Neural progenitor cell (in vitro differentiated cells): ENCODE data around the gene JPH3. TPM values are rescaled to one million over a fixed set of nuclear protein-coding genes. Genes with fewer than 3 reads are reported as not detected.

ENCODE experiments used
- DNase-seq: peaks from one replicate; pipeline ENCODE4 v3.0.0-alpha.2; 2016; ENCODE audit warnings: low spot score
- H2AFZ ChIP-seq: fragments of 200-600 bp; sonication (generic); replicated peaks from 2 replicates; pipeline ENCODE4 v1.6.1; 2016; ENCODE audit warnings: antibody characterized with exemption
- H3F3A ChIP-seq: fragments of 200-600 bp; sonication (generic); 2 replicates; pipeline ENCODE4 v1.6.1; 2016; ENCODE audit warnings: antibody characterized with exemption, low read depth
- H3K27ac ChIP-seq: fragments of 200-600 bp; sonication (generic); 2 replicates; pipeline ENCODE4 v1.5.1; 2016; ENCODE audit warnings: mild to moderate bottlenecking
- H3K27me3 ChIP-seq: fragments of 200-600 bp; sonication (generic); 2 replicates; pipeline ENCODE4 v1.6.1; 2016; ENCODE audit warnings: mild to moderate bottlenecking, moderate library complexity
- H3K36me3 ChIP-seq: fragments of 200-600 bp; sonication (generic); 2 replicates; pipeline ENCODE4 v1.5.1; 2016
- H3K4me1 ChIP-seq: fragments of 200-600 bp; sonication (generic); 2 replicates; pipeline ENCODE4 v1.6.1; 2016; ENCODE audit warnings: mixed run types
- H3K4me2 ChIP-seq: fragments of 200-600 bp; sonication (generic); 2 replicates; pipeline ENCODE4 v1.6.1; 2016
- H3K4me3 ChIP-seq: fragments of 200-600 bp; sonication (generic); 2 replicates; pipeline ENCODE4 v1.5.1; 2016
- H3K79me2 ChIP-seq: fragments of 200-600 bp; sonication (generic); 2 replicates; pipeline ENCODE4 v1.6.1; 2016; ENCODE audit warnings: low read depth
- H3K9ac ChIP-seq: fragments of 200-600 bp; sonication (generic); 2 replicates; pipeline ENCODE4 v1.6.1; 2016
- H3K9me3 ChIP-seq: fragments of 200-600 bp; sonication (generic); 2 replicates; pipeline ENCODE4 v1.5.1; 2016; ENCODE audit warnings: low read depth
- H4K20me1 ChIP-seq: fragments of 200-600 bp; sonication (generic); 2 replicates; pipeline ENCODE4 v1.6.1; 2016; ENCODE audit warnings: low read depth
- H3K27ac Mint-ChIP-seq: 3 replicates; pipeline ENCODE4 v1.8.0; 2021; ENCODE audit warnings: mixed read lengths
- H3K27me3 Mint-ChIP-seq: 2 replicates; pipeline ENCODE4 v1.8.0; 2022; ENCODE audit warnings: low read depth, mild to moderate bottlenecking, inconsistent platforms, moderate library complexity, mixed read lengths; ENCODE audit not compliant: insufficient read depth
- H3K36me3 Mint-ChIP-seq: 3 replicates; pipeline ENCODE4 v1.8.0; 2021; ENCODE audit warnings: mixed read lengths
- H3K4me1 Mint-ChIP-seq: 3 replicates; pipeline ENCODE4 v1.8.0; 2021; ENCODE audit warnings: mixed read lengths
- H3K4me3 Mint-ChIP-seq: 3 replicates; pipeline ENCODE4 v1.8.0; 2021; ENCODE audit warnings: mild to moderate bottlenecking, moderate library complexity, mixed read lengths
- H3K9me3 Mint-ChIP-seq: 3 replicates; pipeline ENCODE4 v1.8.0; 2020; ENCODE audit warnings: mixed read lengths
- EZH2 ChIP-seq: fragments of 200-600 bp; sonication (generic); IDR thresholded peaks from 2 replicates; pipeline ENCODE4 v1.6.1; 2017; ENCODE audit warnings: antibody characterized with exemption, mild to moderate bottlenecking, moderate library complexity
- EZH2phosphoT487 ChIP-seq: fragments of 200-600 bp; sonication (generic); IDR thresholded peaks from 2 replicates; pipeline ENCODE4 v1.6.1; 2017; ENCODE audit warnings: antibody characterized with exemption
- total RNA-seq: library from RNA; depleted of rRNA; stranded (reverse); fragments of >200 nt; gene quantifications from 2 replicates; pipeline ENCODE4 v1.2.3, GENCODE V29; 2015; ENCODE audit warnings: low replicate concordance
- TF ChIP-seq, protein P1 (sequence below): fragments of 200-600 bp; sonication (generic); IDR thresholded peaks from 2 replicates; pipeline ENCODE4 v1.5.1; 2017; ENCODE audit warnings: antibody characterized with exemption, mild to moderate bottlenecking

The JPH3 gene
- total RNA-seq, 1 donor from 2014 or later: 7.1 TPM

DNA sequence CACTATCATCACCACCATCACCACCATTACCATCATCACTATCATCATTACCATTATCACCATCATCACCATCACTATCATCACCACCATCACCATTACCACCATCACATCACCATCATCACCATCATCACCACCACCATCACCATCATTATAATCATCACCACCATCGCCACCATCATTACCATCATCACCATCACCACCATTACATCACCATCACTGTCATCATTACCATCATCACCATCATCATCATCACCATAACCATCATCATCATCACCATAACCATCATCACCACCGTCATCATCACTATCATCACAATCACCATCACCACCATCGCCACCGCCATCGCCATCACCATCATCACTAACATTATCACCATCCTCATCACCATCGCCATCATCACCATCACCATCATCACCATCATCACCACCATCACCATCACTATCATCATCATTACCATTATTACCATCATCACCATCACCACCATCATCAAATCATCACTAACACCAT, 4.9 kb upstream of the JPH3 start:
- Histone ChIP-seq H3K36me3 (no peaks in the 10 kb centered on the region), H3K9me3 (no peaks in the 10 kb centered on the region), H3K4me2 (no peak overlapping the region), H2AFZ (no peak overlapping the region), H4K20me1 (no peaks in the 10 kb centered on the region), H3K27me3 (peaks cover 49% of the 10 kb centered on the region), H3K9ac (no peak overlapping the region), H3F3A (peaks cover 15% of the 10 kb centered on the region), H3K4me3 (no peak overlapping the region), H3K27ac (no peak overlapping the region), H3K79me2 (no peaks in the 10 kb centered on the region), H3K4me1 (no peaks in the 10 kb centered on the region)
- Mint-ChIP-seq H3K4me3 (no peak overlapping the region), H3K4me1 (no peaks in the 10 kb centered on the region), H3K27me3 (peaks cover 30% of the 10 kb centered on the region), H3K27ac (no peak overlapping the region), H3K36me3 (no peaks in the 10 kb centered on the region), H3K9me3 (no peaks in the 10 kb centered on the region)
- DNase-seq: no peak
- TF ChIP-seq, protein P1, sequence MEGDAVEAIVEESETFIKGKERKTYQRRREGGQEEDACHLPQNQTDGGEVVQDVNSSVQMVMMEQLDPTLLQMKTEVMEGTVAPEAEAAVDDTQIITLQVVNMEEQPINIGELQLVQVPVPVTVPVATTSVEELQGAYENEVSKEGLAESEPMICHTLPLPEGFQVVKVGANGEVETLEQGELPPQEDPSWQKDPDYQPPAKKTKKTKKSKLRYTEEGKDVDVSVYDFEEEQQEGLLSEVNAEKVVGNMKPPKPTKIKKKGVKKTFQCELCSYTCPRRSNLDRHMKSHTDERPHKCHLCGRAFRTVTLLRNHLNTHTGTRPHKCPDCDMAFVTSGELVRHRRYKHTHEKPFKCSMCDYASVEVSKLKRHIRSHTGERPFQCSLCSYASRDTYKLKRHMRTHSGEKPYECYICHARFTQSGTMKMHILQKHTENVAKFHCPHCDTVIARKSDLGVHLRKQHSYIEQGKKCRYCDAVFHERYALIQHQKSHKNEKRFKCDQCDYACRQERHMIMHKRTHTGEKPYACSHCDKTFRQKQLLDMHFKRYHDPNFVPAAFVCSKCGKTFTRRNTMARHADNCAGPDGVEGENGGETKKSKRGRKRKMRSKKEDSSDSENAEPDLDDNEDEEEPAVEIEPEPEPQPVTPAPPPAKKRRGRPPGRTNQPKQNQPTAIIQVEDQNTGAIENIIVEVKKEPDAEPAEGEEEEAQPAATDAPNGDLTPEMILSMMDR: no peak
- TF ChIP-seq EZH2phosphoT487 (no peak), EZH2 (no peak)

- no peaks in the 10 kb centered on the region for H3K79me2 ChIP-seq
- H2AFZ ChIP-seq: no peak overlapping the region
- H3F3A ChIP-seq: peaks cover 22% of the 10 kb centered on the region
- H3K9me3 ChIP-seq: no peaks in the 10 kb centered on the region
- no peak overlapping the region for H3K9ac ChIP-seq
- Mint-ChIP-seq H3K9me3 (no peaks in the 10 kb centered on the region), H3K36me3 (no peaks in the 10 kb centered on the region), H3K4me1 (peaks cover 4% of the 10 kb centered on the region), H3K27me3 (peaks cover 33% of the 10 kb centered on the region), H3K4me3 (no peak overlapping the region), H3K27ac (no peak overlapping the region)
- peaks cover 55% of the 10 kb centered on the region for H3K27me3 ChIP-seq
- H4K20me1 ChIP-seq: peaks cover 6% of the 10 kb centered on the region
- no peak overlapping the region for H3K4me3 ChIP-seq
- TF ChIP-seq EZH2phosphoT487 (no peak), EZH2 (no peak)
- TF ChIP-seq, protein P1: no peak
- H3K4me1 ChIP-seq: no peaks in the 10 kb centered on the region
- no peak for DNase-seq
- no peak overlapping the region for H3K4me2 ChIP-seq
- no peaks in the 10 kb centered on the region for H3K36me3 ChIP-seq
- no peak overlapping the region for H3K27ac ChIP-seq
These were observed 3.9 kb upstream of the JPH3 start for GRCh38 chr16:87598431-87598830.

- Histone ChIP-seq H3K79me2 (peaks cover 11% of the 10 kb centered on the region), H3K4me3 (no peak overlapping the region), H3F3A (peaks cover 32% of the 10 kb centered on the region), H3K4me2 (no peak overlapping the region), H3K9ac (no peak overlapping the region), H3K27ac (no peak overlapping the region), H2AFZ (no peak overlapping the region), H3K9me3 (no peaks in the 10 kb centered on the region), H3K27me3 (peaks cover 68% of the 10 kb centered on the region), H3K4me1 (peaks cover 8% of the 10 kb centered on the region), H3K36me3 (no peaks in the 10 kb centered on the region), H4K20me1 (peaks cover 24% of the 10 kb centered on the region)
- Mint-ChIP-seq H3K27ac (no peak overlapping the region), H3K4me3 (no peak overlapping the region), H3K9me3 (no peaks in the 10 kb centered on the region), H3K4me1 (peaks cover 12% of the 10 kb centered on the region), H3K36me3 (no peaks in the 10 kb centered on the region), H3K27me3 (peaks cover 47% of the 10 kb centered on the region)
- DNase-seq: no peak
- TF ChIP-seq EZH2 (no peak), EZH2phosphoT487 (no peak)
- TF ChIP-seq, protein P1: no peak
These were observed 2.1 kb upstream of the JPH3 start for GRCh38 chr16:87600246-87600645.
